SH-SY5Y (cell line): ENCODE data around the gene LBHD2.

Experiments
- GATA2 ChIP-seq: IDR thresholded peaks from 2 replicates; pipeline ENCODE4 v1.6.1; 2011; ENCODE audit warnings: mild to moderate bottlenecking, low read depth, low read length
- GATA3 ChIP-seq: IDR thresholded peaks from 2 replicates; pipeline ENCODE4 v1.6.1; 2011; ENCODE audit warnings: low read depth, mild to moderate bottlenecking, low read length, moderate library complexity

DNA sequence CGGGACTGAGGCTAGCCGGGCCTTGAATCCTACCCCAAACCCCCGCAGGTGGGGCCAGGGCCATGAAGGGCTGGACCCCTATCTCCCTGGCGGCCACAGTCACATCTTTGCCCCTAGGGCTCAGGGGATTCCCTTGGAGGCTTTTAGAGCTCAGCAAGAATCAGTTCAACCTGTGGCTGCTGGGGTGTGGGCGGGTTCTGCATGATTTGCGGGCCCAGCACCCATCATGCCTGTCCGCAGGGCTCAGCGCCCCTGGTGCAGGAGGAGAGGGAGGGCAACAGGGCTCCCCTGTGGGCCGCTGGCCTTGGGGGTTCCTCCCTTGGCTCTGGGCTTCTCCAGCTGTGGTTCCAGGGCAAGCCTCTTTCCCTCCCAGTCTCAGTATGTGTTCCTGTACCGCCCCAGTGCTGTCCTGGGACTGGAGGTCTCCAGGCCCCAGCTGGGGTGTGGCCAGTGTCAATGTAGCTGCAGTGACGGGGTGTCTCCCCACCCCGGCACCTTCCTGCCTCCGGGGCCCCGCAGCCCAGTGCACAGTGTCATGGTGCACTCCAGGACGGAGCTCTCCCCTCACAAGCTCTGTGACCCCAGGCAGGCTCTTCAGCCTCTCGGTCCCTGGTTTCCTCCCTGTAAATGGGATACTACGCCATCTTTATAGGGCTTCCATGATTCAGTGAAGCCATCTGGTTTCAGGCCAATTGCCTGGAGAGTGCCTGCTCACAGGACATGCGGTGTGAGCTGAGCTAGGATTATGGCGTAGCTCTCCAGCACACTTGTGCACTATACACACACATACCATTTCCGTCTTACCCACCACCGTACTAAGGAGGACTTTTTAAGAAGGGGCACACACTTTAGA lies 9.9 kb upstream of the LBHD2 start:
- TF ChIP-seq GATA3 (no peak), GATA2 (no peak)
